ENCODE results near the gene NANOS2. TPM values are rescaled to one million over a fixed set of nuclear protein-coding genes. Genes with fewer than 3 reads are reported as not detected.

Gene NANOS2
- total RNA-seq, 1 donor from 2014 or later, result not detected

DNA sequence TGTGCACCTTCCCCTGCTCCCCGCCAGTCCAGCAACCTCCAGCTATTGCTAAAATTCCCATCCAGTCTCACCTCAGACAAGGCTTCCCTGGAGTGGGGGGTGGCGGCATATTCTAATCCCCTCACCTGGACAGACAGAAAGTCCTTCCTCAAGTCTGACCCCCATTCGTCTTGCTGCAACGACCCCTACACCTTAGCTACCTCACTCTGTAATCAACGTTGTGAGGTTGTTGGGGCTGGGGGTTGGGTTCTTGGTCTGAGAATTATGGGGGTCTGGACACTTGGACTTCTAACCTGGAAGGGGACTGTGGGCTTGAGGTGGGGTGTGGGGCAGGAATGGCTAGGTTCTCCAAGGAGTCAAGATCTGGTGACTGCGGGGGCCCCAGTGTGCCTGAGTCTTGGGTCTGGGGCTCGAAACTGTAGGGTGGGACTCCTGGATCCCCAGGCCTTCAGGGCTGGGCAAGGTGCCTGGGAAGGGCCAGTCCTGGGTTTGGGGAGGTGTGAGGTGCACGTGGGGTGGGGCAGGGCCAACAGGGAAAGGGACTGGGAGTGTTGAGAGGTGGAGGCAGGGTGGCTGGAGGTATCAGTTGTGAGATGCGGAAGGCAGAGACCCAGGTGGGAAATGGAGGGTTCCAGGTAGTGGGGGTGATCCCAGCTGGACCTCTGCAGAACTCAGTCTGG lies 49.2 kb downstream of the NANOS2 start:
- intact Hi-C loops (cut with DNase I), result no loop called here

DNA sequence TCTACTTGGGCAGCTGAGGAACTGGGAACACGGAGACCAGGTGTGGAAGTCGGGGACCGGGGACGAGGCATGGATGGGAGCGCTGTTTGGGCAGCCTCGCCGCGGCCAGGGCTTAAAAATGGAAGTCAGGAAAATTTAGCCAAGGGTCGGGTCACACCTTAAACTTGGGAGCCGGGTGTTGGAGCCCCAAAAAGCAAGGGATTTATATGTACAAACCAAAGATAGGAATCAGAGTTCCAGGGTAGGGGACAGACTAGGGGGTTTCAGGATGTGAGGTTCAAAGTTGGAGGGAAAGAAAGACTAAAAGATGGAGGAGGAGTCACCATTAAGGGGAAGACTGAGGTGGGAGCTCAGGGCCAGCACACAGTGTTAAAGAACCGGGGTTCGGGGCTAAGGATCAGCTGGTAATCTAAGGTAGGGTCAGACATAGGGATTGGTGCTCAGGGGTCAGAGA lies 49.9 kb downstream of the NANOS2 start:
- H3K4me3 ChIP-seq, result peak overlapping the region; percentile 97
- no peak for ATAC-seq
- H3K9me3 ChIP-seq, result no peaks in the 10 kb centered on the region
- H3K27ac ChIP-seq, result no peak overlapping the region
- H3K4me1 ChIP-seq, result peaks cover 16% of the 10 kb centered on the region
- H3K27me3 ChIP-seq, result peaks cover 16% of the 10 kb centered on the region
- H3K36me3 ChIP-seq, result peaks cover 11% of the 10 kb centered on the region
- no peak for DNase-seq
- TF ChIP-seq, protein P1, sequence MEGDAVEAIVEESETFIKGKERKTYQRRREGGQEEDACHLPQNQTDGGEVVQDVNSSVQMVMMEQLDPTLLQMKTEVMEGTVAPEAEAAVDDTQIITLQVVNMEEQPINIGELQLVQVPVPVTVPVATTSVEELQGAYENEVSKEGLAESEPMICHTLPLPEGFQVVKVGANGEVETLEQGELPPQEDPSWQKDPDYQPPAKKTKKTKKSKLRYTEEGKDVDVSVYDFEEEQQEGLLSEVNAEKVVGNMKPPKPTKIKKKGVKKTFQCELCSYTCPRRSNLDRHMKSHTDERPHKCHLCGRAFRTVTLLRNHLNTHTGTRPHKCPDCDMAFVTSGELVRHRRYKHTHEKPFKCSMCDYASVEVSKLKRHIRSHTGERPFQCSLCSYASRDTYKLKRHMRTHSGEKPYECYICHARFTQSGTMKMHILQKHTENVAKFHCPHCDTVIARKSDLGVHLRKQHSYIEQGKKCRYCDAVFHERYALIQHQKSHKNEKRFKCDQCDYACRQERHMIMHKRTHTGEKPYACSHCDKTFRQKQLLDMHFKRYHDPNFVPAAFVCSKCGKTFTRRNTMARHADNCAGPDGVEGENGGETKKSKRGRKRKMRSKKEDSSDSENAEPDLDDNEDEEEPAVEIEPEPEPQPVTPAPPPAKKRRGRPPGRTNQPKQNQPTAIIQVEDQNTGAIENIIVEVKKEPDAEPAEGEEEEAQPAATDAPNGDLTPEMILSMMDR (IDR thresholded peaks at IDR 0.05), result no peak
- intact Hi-C loops (cut with DNase I), result no loop called here

More for the DNA sequence above, 49.2 kb downstream of the NANOS2 start:
- H3K27me3 ChIP-seq, result peaks cover 16% of the 10 kb centered on the region
- H3K36me3 ChIP-seq, result peaks cover 4% of the 10 kb centered on the region
- DNase-seq (no peak), ATAC-seq (no peak)
- H3K9me3 ChIP-seq, result no peaks in the 10 kb centered on the region
- no peak overlapping the region for H3K4me3 ChIP-seq
- H3K4me1 ChIP-seq, result peaks cover 16% of the 10 kb centered on the region
- no peak overlapping the region for H3K27ac ChIP-seq
- TF ChIP-seq, protein P1 (IDR thresholded peaks at IDR 0.05), result no peak

DNA sequence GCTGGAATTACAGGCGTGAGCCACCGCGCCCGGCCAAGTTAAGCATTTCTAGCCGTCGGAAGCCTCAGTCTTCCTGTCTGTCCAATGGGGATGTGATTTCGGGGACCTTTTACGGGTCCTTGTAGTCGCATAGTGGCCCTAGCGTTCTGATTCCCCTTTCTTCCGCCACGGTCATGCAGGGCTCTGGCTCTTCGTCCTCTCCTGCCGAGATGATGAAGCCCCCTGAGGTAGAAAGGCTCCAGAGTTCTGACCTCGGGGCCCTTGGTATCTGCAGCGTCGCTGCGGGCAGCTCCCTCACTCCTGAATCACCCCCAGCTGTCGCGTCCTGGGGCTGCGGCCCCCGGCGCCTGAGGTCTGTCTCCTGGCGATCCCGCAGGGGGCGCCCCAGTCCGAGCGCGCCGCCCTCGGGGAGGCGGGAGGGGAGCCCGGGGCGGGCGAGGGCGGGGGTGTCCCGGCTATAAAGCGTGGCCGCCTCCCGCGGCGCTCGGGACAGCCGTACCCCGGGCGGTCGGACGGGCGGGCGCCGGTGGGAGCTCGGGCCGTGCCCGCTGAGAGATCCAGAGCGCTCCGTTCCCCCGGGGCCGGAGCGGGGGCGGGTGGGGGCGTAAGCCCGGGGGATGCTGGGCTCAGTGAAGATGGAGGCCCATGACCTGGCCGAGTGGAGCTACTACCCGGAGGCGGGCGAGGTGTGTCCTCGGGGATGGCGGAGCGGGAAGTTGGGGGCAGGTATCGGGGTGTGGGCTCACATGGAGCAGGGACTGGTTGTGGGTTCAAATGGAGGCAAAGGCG lies 50.5 kb downstream of the NANOS2 start, which contains the start of gene FOXA3:
TSS of gene FOXA3 (plus strand) at position 487 of the 789 bp plus-strand sequence. CDS start at position 618, 131 bp downstream.
- Histone ChIP-seq H3K4me1 (peaks cover 16% of the 10 kb centered on the region), H3K4me3 (peak within 1 kb of the TSS; percentile 97), H3K27me3 (peaks cover 16% of the 10 kb centered on the region), H3K27ac (no peak within 1 kb of the TSS), H3K36me3 (peaks cover 17% of the 10 kb centered on the region), H3K9me3 (no peaks in the 10 kb centered on the region)
- TF ChIP-seq, protein P1 (IDR thresholded peaks at IDR 0.05), result peak; percentile 64
- DNase-seq (peak; percentile 85), ATAC-seq (peak; percentile 74)
- intact Hi-C loops (cut with DNase I), result no loop called here

DNA sequence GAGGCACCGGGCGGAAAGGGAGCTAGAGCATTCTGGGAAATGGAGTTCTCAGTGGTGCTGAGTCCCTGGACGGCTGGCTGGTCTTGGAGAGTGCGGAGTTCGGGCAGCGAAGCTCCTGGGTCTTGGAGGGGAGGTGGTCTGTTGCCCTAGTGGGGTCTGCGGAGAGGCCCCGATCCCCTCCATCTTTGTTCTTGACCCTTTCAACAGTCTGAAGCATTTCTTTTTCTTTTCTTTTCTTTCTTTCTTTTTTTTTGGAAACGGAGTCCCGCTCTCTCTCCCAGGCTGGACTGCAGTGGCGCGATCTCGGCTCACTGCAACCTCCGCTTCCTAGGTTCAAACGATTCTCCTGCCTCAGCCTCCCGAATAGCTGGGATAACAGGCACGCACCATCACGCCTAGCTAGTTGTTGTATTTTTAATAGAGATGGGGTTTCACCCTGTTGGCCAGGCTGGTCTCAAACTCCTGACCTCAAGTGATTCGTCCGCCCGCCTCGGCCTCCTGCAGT lies 51.2 kb downstream of the NANOS2 start:
- peaks cover 16% of the 10 kb centered on the region for H3K4me1 ChIP-seq
- peak overlapping the region; percentile 97 for H3K4me3 ChIP-seq
- no peak overlapping the region for H3K27ac ChIP-seq
- H3K27me3 ChIP-seq, result peaks cover 16% of the 10 kb centered on the region
- intact Hi-C loops (cut with DNase I), result no loop called here
- TF ChIP-seq, protein P1 (IDR thresholded peaks at IDR 0.05), result no peak
- no peaks in the 10 kb centered on the region for H3K9me3 ChIP-seq
- ATAC-seq (no peak), DNase-seq (no peak)
- peaks cover 22% of the 10 kb centered on the region for H3K36me3 ChIP-seq

Other genes with a start within 250 kb of the NANOS2 start
- 4.8 TPM for gene GIPR, start 246.6 kb downstream of the NANOS2 start, total RNA-seq
- 188 TPM for gene SNRPD2, start 222.8 kb downstream of the NANOS2 start, total RNA-seq
- 7.0 TPM for gene QPCTL, start 222.1 kb downstream of the NANOS2 start, total RNA-seq
- gene FBXO46, start 183.9 kb downstream of the NANOS2 start, total RNA-seq, result 16.5 TPM
- not detected for gene MEIOSIN, start 181.3 kb downstream of the NANOS2 start, total RNA-seq
- gene SIX5, start 145.5 kb downstream of the NANOS2 start, total RNA-seq, result 15.5 TPM
- 50.1 TPM for gene DMPK, start 132.3 kb downstream of the NANOS2 start, total RNA-seq
- 58.7 TPM for gene DMWD, start 121.9 kb downstream of the NANOS2 start, total RNA-seq
- gene RSPH6A, start 99.5 kb downstream of the NANOS2 start, total RNA-seq, result 0.38 TPM
- gene SYMPK, start 51.6 kb downstream of the NANOS2 start, total RNA-seq, result 70.6 TPM
- 1.6 TPM for gene FOXA3, start 50.5 kb downstream of the NANOS2 start, total RNA-seq
- gene IRF2BP1, start 28.6 kb downstream of the NANOS2 start, total RNA-seq, result 25.0 TPM
- 7.9 TPM for gene MYPOP, start 12.2 kb downstream of the NANOS2 start, total RNA-seq
- 21.2 TPM for gene NOVA2, start 59.1 kb upstream of the NANOS2 start, total RNA-seq
- 15.4 TPM for gene CCDC61, start 80.7 kb upstream of the NANOS2 start, total RNA-seq
- gene PGLYRP1, start 108.3 kb upstream of the NANOS2 start, total RNA-seq, result 0.58 TPM
- not detected for gene IGFL4, start 126.2 kb upstream of the NANOS2 start, total RNA-seq
- gene IGFL3, start 209.9 kb upstream of the NANOS2 start, total RNA-seq, result not detected
- not detected for gene IGFL2, start 233.5 kb upstream of the NANOS2 start, total RNA-seq

All from upper lobe of right lung (tissue), 1 donor.